ENCODE measurements around the gene ZNF19.

The ZNF19 gene

DNA sequence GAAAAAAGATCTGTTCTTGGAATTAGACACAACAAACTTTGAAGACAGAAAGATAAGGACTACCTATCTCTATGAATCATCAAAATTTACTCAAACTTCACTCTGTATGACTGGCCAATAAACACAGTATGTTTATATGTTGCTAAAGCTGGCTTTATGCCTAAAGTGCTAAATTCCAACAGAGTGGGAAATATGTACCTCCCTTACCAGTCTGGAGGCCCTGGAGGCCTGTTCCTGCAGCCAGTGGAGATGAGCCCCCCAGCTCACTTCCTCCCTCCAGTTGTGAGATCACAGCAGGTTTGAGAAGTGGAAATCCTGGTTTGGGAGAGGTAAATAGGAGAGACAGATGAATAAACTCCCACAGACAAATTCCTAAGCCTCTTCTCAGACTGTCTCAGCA is 36.1 kb downstream of the ZNF19 start:
- DNase-seq: no peak
- in situ Hi-C loops (cut with MboI; ENCODE audit: low pct_unique_long_range_greater_than_20kb, low sequenced_read_pairs): no loop called here

DNA sequence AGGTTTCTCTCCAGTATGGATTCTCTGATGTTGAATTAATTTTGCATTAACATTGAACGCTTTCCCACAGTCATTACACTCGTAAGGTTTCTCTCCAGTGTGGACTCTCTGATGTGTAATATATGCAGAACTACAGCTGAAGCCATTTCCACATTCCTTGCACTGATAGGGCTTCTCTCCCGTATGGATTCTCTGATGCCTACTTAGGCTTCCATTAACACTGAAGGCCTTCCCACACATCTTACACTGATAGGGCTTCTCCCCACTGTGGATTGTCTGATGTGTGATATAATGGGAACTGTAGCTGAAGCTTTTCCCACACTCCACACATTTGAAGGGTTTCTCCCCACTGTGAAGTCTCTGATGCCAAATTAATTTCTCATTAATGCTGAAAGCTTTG is 40.1 kb downstream of the ZNF19 start:
- in situ Hi-C loops (cut with MboI; ENCODE audit: low pct_unique_long_range_greater_than_20kb, low sequenced_read_pairs): no loop called here
- no peak for DNase-seq

DNA sequence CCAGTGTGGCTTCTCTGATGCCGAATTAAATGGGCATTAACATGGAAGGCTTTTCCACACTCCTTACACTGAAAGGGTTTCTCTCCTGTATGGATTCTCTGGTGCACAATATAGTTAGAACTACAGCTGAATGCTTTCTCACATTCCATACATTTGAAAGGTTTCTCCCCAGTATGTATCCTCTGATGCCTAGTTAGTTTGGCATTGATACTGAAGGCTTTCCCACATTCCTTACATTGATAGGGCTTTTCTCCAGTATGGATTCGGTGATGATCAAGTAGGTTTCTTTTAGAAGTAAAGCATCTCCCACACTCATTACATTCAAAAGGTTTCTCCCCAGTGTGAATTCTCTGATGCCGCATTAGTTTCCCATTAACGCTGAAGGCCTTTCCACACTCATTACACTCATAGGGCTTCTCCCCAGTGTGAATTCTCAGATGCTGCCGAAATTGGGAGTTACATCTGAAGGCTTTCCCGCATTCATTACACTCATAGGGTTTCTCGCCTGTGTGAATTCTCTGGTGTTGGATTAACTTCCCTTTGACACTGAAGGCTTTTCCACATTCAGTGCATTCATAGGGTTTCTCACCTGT is 40.8 kb downstream of the ZNF19 start:
- DNase-seq: no peak
- in situ Hi-C loops (cut with MboI; ENCODE audit: low pct_unique_long_range_greater_than_20kb, low sequenced_read_pairs): no loop called here

GRCh38 chr16:71443714-71444113 is 45.4 kb downstream of the ZNF19 start:
- no peak for DNase-seq

GRCh38 chr16:71442051-71442440 is 47.1 kb downstream of the ZNF19 start, which contains the start of gene TLE7:
TSS of gene TLE7 (minus strand) at chr16:71442054. CDS start at chr16:71433324, 8,730 bp downstream.
- in situ Hi-C loops (cut with MboI; ENCODE audit: low pct_unique_long_range_greater_than_20kb, low sequenced_read_pairs): no loop called here
- DNase-seq: no peak

More at GRCh38 chr16:71443714-71444113, 45.4 kb downstream of the ZNF19 start:
- in situ Hi-C loops (cut with MboI; ENCODE audit: low pct_unique_long_range_greater_than_20kb, low sequenced_read_pairs): no loop called here

DNA sequence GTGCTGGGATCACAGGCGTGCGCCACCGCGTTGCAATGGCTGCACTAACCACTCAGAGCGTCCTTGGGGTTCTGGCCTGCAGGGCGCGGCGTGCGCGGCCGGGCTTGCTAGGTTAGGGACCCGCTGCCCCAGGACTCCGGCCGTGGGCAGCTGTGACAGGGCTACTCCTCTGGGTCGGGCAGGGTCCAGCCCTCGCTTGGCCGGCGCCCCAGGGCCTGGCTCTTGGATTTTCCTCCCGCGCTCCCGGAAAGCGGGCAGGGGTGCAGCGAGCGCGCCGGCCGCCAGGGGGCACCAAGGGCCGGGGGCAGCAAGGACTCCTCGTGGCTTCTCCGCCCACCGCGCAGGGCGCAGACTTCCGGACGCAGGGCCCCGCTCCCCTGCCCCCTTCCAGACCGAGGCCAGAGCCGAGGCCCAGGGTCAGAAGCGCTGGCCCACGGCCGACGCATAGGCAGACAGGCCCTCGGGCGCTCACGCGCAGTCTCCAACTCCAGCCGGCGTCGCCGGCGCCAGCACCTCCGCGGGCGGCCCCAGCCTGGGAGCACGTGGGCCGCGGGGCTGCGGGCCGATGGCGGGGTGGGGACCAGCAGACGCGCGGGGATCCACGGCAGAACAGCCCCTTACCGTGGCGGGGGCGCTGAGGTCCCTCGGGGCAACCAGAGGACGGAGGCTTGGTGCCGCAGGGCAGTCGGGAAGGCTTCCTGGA is 47.6 kb downstream of the ZNF19 start:
- no peak for DNase-seq
- in situ Hi-C loops (cut with MboI; ENCODE audit: low pct_unique_long_range_greater_than_20kb, low sequenced_read_pairs): no loop called here

DNA sequence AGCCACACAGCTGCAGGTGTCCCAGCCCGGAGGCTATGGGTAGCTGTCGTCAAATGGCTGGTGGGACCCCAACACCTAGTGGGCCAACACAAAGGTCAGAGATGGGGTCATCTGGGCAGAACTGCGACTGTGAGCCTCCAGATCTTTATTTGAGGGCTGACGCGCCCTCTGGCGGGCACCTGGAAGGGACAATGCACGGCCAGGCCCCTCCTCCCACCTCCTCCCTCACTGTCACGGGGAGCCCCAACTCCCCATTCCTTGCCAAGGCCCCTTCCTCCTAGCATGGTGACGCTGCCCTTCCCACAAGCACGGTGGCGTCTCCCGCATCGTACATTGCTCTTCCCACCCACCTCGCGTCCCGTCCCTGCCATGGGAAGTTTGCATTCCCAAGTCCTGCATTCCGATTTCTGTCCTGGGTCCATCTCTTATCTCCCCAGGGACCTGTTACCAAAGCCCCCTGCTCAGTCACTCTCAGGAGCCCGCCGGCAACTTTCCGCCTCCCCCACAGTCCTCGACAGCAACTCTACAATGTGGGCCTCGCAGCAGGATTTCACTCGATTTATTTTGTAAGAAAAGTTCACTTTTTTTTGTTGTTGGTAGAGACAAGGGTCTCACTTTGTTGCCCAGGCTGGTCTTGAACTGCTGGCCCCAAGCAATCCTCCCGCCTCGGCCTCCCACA is 48.3 kb downstream of the ZNF19 start:
- no peak for DNase-seq
- in situ Hi-C loops (cut with MboI; ENCODE audit: low pct_unique_long_range_greater_than_20kb, low sequenced_read_pairs): no loop called here

DNA sequence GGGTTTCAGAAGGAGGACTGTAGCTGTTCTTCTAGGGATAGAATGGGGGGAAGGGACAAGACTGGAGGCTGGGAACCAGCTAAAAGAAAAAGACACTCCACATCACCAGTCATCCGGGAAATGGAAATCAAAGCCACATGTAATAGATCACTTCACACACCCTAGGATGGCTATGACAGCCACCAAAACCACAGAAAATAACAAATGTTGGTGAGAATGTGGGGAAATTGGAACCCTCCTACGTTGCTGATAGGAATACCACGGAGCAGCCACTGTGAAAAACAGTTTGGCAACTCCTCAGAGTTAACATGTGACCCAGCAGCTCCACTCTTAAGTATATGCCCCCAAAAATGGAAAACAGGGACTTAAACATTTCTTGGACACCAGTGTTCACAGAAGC is 49.6 kb downstream of the ZNF19 start:
- in situ Hi-C loops (cut with MboI; ENCODE audit: low pct_unique_long_range_greater_than_20kb, low sequenced_read_pairs): no loop called here
- no peak for DNase-seq

- DNase-seq: no peak
- in situ Hi-C loops (cut with MboI; ENCODE audit: low pct_unique_long_range_greater_than_20kb, low sequenced_read_pairs): no loop called here
Measured at GRCh38 chr16:71436473-71436872, 52.7 kb downstream of the ZNF19 start.

- no peak for DNase-seq
Measured at GRCh38 chr16:71432906-71433305, 56.2 kb downstream of the ZNF19 start.

GRCh38 chr16:71431991-71432390 is 57.1 kb downstream of the ZNF19 start:
- no peak for DNase-seq
- in situ Hi-C loops (cut with MboI; ENCODE audit: low pct_unique_long_range_greater_than_20kb, low sequenced_read_pairs): no loop called here

More at GRCh38 chr16:71432906-71433305, 56.2 kb downstream of the ZNF19 start:
- in situ Hi-C loops (cut with MboI; ENCODE audit: low pct_unique_long_range_greater_than_20kb, low sequenced_read_pairs): no loop called here

GRCh38 chr16:71431176-71431575 is 57.9 kb downstream of the ZNF19 start:
- in situ Hi-C loops (cut with MboI; ENCODE audit: low pct_unique_long_range_greater_than_20kb, low sequenced_read_pairs): no loop called here

GRCh38 chr16:71430744-71431143 is 58.4 kb downstream of the ZNF19 start:
- in situ Hi-C loops (cut with MboI; ENCODE audit: low pct_unique_long_range_greater_than_20kb, low sequenced_read_pairs): no loop called here

More at GRCh38 chr16:71431176-71431575, 57.9 kb downstream of the ZNF19 start:
- no peak for DNase-seq

GRCh38 chr16:71429581-71429980 is 59.5 kb downstream of the ZNF19 start:
- DNase-seq: no peak
- in situ Hi-C loops (cut with MboI; ENCODE audit: low pct_unique_long_range_greater_than_20kb, low sequenced_read_pairs): no loop called here

More at GRCh38 chr16:71430744-71431143, 58.4 kb downstream of the ZNF19 start:
- no peak for DNase-seq

DNA sequence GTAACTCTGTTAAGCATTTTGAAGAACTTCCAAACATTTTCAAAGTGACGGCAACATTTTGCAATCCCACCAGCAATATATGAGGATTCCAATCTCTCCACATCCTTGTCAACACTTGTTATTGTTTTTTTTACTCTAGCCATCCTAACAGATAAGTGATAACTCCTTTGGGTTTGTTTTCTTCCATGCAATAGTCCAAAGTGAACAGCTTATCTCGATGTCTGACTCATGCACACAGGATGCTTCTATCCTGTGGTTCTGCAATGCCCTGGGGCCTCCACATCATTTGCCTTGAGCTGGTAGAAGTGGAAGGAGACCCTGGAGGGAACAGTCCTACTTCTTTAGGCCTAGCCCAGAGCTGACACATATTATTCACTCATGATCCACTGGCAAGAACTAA is 60.2 kb downstream of the ZNF19 start:
- in situ Hi-C loops (cut with MboI; ENCODE audit: low pct_unique_long_range_greater_than_20kb, low sequenced_read_pairs): no loop called here
- no peak for DNase-seq

- no peak for DNase-seq
- in situ Hi-C loops (cut with MboI; ENCODE audit: low pct_unique_long_range_greater_than_20kb, low sequenced_read_pairs): no loop called here
Measured at GRCh38 chr16:71428385-71428784, 60.7 kb downstream of the ZNF19 start.

DNA sequence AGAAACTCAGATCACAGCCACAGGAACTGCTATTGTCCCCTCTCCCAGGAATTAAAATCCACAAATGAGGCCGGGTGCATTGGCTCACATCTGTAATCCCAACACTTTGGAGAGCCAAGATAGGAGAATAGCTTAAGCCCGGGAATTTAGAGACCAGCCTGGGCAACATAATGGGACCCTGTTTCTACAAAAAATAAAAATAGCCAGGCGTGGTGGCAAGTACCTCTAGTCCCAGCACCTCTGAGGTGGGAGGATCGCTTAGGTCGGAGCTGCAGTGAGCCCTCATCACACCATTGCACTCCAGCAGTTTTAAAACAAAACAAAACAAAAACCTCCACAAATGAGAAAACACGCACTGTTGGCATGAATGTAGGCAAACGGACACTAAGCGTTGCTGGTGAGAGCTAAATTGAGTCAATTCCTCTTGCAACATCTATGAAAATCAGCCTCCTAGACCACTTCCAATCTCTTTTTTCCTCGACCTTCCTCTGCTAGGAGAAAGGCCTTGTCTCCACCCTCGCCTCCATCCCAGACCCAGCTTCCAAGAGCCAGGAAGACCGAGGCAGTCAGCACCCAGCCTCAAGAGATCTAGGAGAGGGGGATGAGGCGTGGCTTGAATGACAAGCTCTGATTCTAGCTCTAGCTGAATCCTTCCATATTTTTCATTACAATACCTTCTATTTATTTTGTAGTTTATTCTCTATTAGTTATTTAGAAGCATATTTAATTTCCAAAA is 62.1 kb downstream of the ZNF19 start:
- in situ Hi-C loops (cut with MboI; ENCODE audit: low pct_unique_long_range_greater_than_20kb, low sequenced_read_pairs): no loop called here
- no peak for DNase-seq

DNA sequence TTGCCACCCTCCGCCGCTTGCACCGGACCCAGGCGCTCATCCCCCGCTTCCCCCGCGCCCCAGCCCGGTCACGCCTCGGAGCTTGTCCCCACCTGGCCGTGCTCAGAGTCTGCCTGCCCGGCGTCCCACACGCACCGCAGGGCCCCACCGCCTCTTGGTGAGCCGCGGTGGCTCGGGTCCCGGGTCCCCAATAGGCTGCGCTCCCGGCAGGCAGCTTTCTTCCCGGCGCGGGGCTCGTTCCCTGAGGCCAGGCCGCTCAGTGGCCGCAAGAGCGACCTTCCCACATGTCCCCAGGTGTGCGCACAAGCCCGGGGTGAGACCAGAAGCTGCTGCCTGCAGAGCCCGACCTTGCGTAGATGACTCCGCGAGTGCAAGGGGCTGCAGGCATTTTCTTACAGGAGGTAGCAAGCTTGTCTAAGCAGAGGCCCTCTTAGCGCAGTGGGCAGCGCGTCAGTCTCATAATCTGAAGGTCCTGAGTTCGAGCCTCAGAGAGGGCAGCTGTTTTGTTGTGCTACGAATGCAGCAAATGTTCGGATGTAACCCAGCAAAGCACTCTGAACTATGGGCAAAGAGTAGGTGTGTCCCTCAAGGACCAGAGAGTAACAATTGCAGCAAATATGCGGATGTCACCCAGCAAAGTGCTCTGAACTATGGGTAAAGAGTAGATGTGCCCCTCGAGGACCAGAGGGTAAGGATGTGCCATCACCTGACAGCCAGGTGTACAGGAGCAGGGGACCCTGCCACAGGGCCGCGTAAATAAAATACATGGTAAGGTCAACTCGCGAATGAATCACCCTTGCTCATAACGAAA is 62.9 kb downstream of the ZNF19 start:
- DNase-seq: peak; percentile 24

GRCh38 chr16:71425746-71426068 is 63.4 kb downstream of the ZNF19 start:
- in situ Hi-C loops (cut with MboI; ENCODE audit: low pct_unique_long_range_greater_than_20kb, low sequenced_read_pairs): no loop called here
- DNase-seq: no peak

More for the DNA sequence above, 62.9 kb downstream of the ZNF19 start:
- in situ Hi-C loops (cut with MboI; ENCODE audit: low pct_unique_long_range_greater_than_20kb, low sequenced_read_pairs): no loop called here
